NOMO-1 treated with dmso at 0.1 percent for 144 hours (cell line): ENCODE data around the gene LCA5L.
"Not testable (repeated sequence)": the region's sequence is repeated elsewhere in the genome, so short reads cannot be mapped to it uniquely, and the experiment has no call there.

Experiments used
- DNase-seq: peaks from one replicate; lab custom pipeline; 2025; ENCODE audit not compliant: unreplicated experiment; lab: John Stamatoyannopoulos, UW

Gene LCA5L

GRCh38 chr21:39452207-39452969 is 6.8 kb upstream of the LCA5L start:
- no peak for DNase-seq

DNA sequence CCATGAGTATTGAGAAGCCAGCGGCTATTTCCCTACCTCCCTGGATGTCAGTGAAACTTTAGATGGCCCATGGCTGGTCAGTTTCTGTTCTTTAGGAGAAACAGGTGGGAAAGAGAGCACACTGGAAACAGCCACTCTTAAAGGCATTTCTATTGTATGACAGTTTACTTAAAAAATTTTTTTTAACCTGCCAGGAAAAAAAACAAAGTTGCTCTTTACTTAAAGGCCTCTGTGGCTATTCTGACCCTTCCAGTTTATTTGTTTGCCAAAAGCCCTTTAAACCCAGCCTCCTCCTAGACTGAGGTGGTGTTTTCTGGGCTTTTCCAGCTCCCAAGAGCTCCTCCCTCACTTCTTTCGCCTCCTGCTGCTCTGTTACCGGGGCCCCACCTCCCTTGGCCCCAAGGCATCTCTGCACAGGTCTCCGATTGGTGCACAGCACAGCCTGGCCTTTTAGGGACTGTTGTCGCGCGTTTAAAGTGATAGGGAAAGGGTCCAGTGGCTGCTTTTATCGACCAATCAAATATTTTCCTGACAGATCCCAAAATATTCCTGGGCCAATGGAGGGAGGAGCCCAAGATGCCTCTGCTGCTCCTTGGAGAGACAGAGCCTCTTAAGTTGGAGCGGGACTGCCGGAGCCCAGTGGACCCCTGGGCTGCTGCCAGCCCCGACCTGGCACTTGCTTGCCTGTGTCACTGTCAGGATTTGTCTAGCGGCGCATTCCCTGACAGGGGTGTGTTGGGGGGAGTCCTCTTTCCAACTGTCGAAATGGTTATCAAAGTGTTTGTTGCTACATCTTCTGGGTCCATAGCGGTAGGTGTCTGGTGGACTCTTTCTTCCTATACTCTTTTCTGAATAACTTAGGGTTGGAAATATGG is 6.0 kb upstream of the LCA5L start, which contains the start of gene SH3BGR:
Gene SH3BGR (plus strand): TSS at position 639 of the 875 bp plus-strand sequence. CDS start 127 bp downstream, at position 766.
- no peak for DNase-seq

GRCh38 chr21:39447264-39447663 is 1.7 kb upstream of the LCA5L start:
- DNase-seq, result no peak

- DNase-seq, result no peak
Observed at GRCh38 chr21:39444421-39445180, 977 bp downstream of the LCA5L start.

DNA sequence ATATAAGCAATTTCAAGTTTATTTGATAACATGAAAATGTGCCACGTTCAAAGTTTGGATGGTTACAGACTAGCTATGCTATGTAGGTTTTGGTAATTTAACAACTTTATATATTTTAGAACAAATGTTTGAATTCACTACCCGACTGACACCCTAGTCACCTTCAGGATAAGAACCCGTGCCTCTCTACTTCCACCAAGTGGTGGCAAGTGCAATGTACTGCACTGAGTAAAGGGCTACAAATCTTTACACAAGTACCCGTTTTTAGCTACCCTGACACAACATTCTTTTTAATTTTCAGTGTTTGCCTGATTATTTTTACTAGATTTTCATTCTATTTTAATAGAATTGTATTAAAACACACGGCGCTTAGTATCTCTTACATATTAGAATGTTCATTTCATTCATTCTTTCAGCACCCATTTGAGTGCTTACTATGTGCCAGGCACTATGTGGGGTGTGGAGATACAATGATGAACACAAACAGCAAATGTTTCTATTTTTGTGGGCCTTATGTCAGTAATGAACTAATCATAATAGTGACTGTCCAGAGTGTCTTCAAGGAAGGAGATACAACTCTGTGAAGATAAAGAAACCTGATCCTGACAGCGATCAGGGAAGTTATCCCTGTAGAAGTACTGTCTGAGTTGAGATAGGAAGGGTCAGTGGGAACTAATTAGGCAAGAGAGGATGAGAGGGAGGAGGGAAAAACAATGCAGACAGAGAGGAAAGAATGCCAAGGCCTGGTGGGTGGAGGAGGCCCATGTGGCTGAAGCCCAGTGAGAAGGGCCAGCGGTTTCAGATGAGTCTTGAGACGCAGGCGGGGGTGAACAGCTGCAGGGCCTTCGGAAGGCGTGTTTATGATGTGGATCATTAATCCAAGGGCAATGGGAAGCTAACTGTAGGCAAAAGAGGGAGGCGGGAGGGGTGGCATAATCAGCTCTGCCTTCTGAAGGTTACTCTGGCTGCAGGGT is 3.8 kb downstream of the LCA5L start:
- peak; percentile 66 for DNase-seq

GRCh38 chr21:39439232-39439631 is 6.3 kb downstream of the LCA5L start:
- no peak for DNase-seq

DNA sequence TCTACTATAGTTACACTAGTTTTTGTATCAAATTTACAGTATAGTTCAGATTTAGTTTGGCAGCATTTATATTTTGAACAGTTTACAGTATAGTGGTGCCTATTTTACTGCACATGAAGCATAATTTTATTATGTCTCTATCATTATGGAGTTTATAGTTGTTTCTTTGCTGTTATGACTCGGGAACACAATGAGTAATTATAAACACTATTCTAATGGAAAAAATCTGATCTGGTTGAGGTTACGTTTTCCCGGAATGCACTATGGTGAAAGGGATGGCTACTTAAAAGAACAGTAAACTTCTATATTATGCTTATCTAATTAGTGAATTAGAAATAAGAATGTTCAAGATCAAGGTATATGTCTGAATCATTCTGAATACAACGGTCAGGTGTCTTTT is 10.6 kb downstream of the LCA5L start:
- DNase-seq, result no peak

GRCh38 chr21:39430954-39431353 is 14.6 kb downstream of the LCA5L start:
- DNase-seq, result no peak

DNA sequence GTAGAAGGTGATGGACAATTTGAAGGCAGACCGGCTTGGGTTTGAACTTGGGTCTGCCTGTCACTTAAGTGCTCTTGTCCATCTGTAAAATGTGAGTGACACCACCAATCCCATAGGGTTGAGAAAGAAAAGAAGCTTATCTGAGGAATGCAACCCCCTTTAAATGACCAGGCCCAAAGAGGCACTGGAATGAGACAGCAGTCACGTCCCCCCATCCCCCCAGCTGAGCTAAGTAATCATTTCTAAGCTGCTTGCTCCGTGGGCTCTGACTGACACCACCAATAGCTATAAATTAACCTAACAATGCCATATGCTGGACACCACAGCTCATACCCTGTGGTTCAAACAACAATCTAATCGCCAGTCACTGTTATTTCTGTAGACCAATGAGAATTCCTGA is 15.1 kb downstream of the LCA5L start:
- no peak for DNase-seq

DNA sequence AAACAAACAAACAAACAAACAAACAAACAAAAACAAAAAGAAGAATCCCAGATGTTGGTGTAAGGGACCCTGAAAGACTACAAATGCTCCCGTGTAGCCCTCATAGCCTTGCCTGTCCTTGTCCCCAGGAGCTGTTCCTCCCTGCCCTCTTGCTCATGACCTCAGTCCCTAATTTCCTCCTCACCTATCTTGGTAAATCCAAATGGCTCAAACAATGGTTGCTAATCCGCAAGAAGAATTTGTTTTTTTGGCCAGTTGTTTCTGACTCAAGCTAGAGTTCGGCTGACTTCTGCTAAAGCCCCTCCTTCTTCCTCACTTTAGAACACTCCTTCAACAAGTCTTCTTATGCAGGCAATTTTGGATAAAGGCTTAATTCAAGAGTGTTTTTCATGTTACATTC is 15.6 kb downstream of the LCA5L start:
- DNase-seq, result no peak

DNA sequence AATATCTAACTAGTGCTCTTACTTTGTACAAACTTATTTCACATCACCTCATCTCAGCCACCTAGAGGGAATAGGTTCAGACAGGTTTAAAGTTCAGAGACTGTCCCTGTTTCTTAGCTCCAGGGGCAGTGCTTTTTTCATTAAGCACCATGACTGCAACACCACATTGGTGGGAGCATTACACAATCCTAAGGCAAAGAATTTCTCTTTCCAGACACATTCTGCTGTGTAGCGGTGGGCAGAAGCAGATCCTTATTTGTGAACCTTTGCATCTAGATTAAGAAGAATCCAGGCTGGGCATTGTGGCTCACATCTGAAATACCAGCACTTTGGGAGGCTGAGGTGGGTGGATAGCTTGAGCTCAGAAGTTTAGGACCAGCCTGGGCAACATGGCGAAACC is 16.1 kb downstream of the LCA5L start:
- DNase-seq, result no peak

GRCh38 chr21:39422527-39423241 is 22.9 kb downstream of the LCA5L start:
- DNase-seq, result no peak

DNA sequence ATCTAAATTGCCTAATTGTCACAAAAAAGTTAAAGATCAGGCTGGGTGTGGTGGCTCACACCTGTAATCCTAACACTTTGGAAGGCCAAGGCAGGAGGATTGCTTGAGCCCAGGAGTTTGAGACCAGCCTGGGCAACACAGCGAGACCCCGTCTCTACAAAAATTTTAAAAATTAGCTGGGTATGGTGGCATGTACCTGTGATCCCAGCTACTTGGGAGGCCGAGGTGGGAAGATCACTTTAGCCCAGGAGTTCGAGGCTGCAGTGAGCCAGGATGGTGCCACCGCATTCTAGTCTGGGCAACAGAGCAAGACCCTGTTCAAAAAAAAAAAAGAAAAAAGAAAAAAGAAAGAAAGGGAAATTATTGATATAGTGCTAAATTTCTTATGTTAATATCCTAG is 26.4 kb downstream of the LCA5L start:
- not testable (repeated sequence) for DNase-seq

GRCh38 chr21:39406065-39406464 is 39.5 kb downstream of the LCA5L start:
- DNase-seq, result no peak

DNA sequence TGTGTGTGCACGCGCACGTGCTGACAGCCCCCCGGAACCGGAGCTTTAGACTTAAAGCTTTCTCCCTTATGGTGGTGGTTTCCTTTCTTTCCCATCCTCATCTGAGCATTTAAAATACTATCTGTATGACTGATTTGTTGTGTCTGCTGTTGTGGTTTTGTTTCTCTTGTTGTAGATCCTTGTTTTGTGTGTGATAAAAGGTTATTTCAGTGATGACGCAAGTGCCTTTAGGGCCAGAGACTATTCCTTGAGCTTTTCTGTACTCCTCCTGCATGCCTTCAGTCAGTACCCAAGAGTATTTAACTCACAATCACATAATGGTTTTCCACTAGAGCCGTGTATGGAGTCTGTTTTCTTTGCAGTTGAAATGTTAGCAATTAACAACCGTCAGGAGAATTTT is 45.4 kb downstream of the LCA5L start:
- no peak for DNase-seq

DNA sequence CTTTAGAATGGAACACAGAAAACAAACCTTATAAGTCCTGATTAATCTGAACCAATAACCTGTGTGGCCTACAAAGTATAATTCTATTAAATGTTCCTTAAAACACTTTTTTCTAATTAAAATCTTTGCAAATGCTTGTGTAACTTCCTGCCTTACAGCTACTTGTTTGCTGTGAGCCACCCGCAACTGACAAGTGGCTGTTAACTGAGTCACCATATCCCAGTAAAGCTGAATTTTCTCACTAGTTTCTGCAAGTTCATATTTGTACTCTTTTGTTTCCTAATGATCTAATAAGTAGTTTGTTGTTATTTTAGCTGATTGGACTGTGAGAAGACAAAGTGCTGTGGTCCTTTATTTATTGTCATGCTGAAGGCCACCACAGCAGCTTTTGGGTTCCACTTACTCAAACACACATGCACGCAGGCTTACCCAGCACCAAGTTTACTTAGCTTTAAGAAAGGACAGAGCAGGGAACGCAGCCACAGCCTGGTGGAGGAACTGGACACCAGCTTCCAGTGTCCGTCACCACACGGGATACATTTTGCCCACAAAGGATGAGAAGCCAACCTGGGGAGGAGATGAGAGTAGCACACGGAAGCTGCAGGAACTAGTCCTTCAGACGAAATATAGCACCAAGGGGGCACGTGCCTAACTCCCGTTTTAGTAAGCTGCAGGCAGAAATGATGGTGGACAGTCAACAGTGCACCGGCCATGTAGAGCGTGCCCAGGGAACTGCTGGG is 47.8 kb downstream of the LCA5L start:
- peak; percentile 58 for DNase-seq

GRCh38 chr21:39392981-39393380 is 52.6 kb downstream of the LCA5L start:
- no peak for DNase-seq

DNA sequence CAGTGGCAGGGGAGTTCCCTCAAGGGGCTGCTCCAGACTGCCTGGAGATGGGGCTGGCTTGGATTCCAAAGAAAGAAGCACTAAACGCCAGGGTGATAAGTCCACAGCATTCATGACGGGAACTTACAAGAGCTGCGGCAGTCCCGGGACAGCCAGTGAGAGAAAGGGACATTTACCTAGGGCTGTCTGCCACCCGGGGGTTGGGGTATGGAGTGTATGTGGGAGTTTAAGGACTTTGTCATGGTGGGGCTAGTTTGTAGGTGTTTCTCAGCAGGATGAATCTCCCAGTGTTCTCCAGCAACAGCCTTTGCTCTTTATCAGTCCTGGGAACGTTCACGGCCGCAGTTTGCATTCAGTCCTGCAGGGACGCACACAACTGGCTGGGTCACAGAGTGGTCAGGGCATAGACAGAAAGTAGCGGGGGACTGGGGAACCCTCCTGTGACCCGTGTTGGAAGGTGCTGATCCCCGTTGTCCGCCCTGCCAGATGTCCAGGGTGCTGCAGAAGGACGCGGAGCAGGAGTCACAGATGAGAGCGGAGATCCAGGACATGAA is 55.3 kb downstream of the LCA5L start:
- DNase-seq, result no peak

DNA sequence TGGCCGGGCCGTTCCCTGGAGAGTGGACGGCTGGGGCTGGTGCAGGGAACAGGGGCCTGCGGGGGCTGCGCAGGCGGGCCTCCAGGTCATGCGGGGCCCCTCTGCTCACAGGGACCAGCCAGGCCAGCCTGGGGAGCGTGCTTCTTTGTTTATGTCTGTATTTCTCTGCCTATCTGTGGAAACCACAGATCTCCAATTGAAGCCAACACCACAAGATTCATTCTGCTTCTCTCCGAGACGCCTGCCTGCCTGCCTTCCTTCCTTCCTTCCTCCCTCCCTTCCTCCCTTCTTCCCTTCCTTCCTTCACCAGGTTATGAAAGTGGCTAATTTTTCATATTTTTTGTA is 56.8 kb downstream of the LCA5L start:
- DNase-seq, result no peak
